Fibroblast of lung (primary cell): ENCODE data around the gene PRIM1. TPM values are rescaled to one million over a fixed set of nuclear protein-coding genes. Genes with fewer than 3 reads are reported as not detected.
A peak's percentile ranks its signal among the peaks of the same experiment; 100 is the strongest.

ENCODE experiments used
- DNase-seq, 2 donors: peaks; one replicate each; pipeline versions ENCODE4 v3.0.0 to v3.0.0-alpha.2; 2010; ENCODE audit warnings: low read depth in 2 of 2
- H2AFZ ChIP-seq: 2 replicates; pipeline ENCODE4 v1.5.1; 2012; ENCODE audit warnings: low read length, control low read depth, inconsistent platforms
- H3K27ac ChIP-seq: 2 replicates; pipeline ENCODE4 v1.5.1; 2011; ENCODE audit warnings: low read length, control low read depth; ENCODE audit not compliant: insufficient read depth
- H3K27me3 ChIP-seq: 2 replicates; pipeline ENCODE4 v1.5.1; 2011; ENCODE audit warnings: mild to moderate bottlenecking, low read length; ENCODE audit not compliant: control insufficient read depth, insufficient read depth
- H3K36me3 ChIP-seq: 2 replicates; pipeline ENCODE4 v1.5.1; 2011; ENCODE audit warnings: low read length; ENCODE audit not compliant: control insufficient read depth, insufficient read depth
- H3K4me1 ChIP-seq: 2 replicates; pipeline ENCODE4 v1.5.1; 2011; ENCODE audit warnings: low read length; ENCODE audit not compliant: control insufficient read depth, insufficient read depth; ENCODE audit errors: extremely low read depth
- H3K4me2 ChIP-seq: 2 replicates; pipeline ENCODE4 v1.5.1; 2011; ENCODE audit warnings: low read length, control low read depth; ENCODE audit not compliant: insufficient read depth; ENCODE audit errors: extremely low read depth
- H3K4me3 ChIP-seq, 4 experiments: fragments of 200-600 bp in 1 of 4; sonication (generic) in 1 of 4; replicated peaks in 1 of 4; 2 replicates each; pipeline ENCODE4 v1.5.1; 2011 to 2016; ENCODE audit warnings: low read length in 4 of 4, low read depth in 3 of 4, mild to moderate bottlenecking in 3 of 4, control low read depth in 2 of 4, inconsistent platforms in 1 of 4, mixed read lengths in 1 of 4; ENCODE audit not compliant: insufficient read depth in 1 of 4; ENCODE audit errors: control extremely low read depth in 1 of 4
- H3K79me2 ChIP-seq: 2 replicates; pipeline ENCODE4 v1.5.1; 2012; ENCODE audit warnings: mild to moderate bottlenecking, low read length, inconsistent platforms; ENCODE audit not compliant: control insufficient read depth, insufficient read depth
- H3K9ac ChIP-seq: 2 replicates; pipeline ENCODE4 v1.5.1; 2011; ENCODE audit warnings: mild to moderate bottlenecking, low read length, control low read depth; ENCODE audit not compliant: insufficient read depth
- H3K9me3 ChIP-seq: 2 replicates; pipeline ENCODE4 v1.5.1; 2012; ENCODE audit warnings: low read depth, low read length; ENCODE audit not compliant: control insufficient read depth, insufficient read depth
- H4K20me1 ChIP-seq: 2 replicates; pipeline ENCODE4 v1.5.1; 2011; ENCODE audit warnings: low read length; ENCODE audit not compliant: control insufficient read depth, insufficient read depth; ENCODE audit errors: extremely low read depth
- CTCF ChIP-seq, 2 donors: IDR thresholded peaks in 1 of 2; conservative IDR thresholded peaks in 1 of 2; 1 replicate in 1 of 2; 2 replicates in 1 of 2; pipeline ENCODE4 v1.5.1; 2011 to 2012; ENCODE audit warnings: low read length in 2 of 2, control low read depth in 1 of 2, inconsistent platforms in 1 of 2, low read depth in 1 of 2, mild to moderate bottlenecking in 1 of 2
- EZH2 ChIP-seq: IDR thresholded peaks from 2 replicates; pipeline ENCODE4 v1.5.1; 2012; ENCODE audit warnings: low read length, control low read depth, mild to moderate bottlenecking; ENCODE audit errors: missing control alignments
- polyA plus RNA-seq, 2 donors: library from polyadenylated mRNA; depleted of rRNA in 1 of 2; stranded (reverse) in 1 of 2; unstranded in 1 of 2; fragments of >200 nt; gene quantifications; 2 replicates each; pipeline ENCODE4 v1.2.1, GENCODE V29; 2011 to 2012; ENCODE audit warnings: missing spikeins in 1 of 2
- total RNA-seq: library from RNA; depleted of rRNA; stranded (reverse); fragments of >200 nt; gene quantifications from 2 replicates; pipeline ENCODE4 v1.2.1, GENCODE V29; 2014

The PRIM1 gene
- total and polyA plus RNA-seq, 2 donors (not counting 1 experiment from before 2014, with no cell fraction given): 6.1 to 7.1 TPM

DNA sequence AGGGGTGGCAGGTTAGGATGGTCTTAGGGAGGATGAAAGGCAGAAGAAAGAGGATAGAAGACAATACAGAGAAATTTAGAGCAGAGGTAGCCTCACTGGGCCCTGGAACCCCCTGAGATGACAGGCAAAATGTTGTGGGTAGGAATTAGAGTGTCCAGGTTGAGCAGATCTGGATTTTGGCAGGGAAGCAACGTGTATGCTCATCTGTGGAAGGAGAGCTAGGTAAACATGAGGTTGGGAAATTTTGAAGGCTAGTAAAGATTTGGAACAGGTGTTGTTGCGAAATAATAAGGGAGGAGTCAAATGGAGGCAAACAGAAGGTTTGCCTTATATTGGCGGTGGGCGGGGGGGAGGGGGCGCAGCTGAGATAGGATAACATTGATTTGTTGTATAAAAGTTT is 16.3 kb upstream of the PRIM1 start:
- Histone ChIP-seq H3K36me3 (no peaks in the 10 kb centered on the region), H3K4me2 (no peak overlapping the region), H3K4me3 (no peak overlapping the region), H2AFZ (no peak overlapping the region), H3K27me3 (no peaks in the 10 kb centered on the region), H3K4me1 (no peaks in the 10 kb centered on the region), H4K20me1 (no peaks in the 10 kb centered on the region), H3K79me2 (no peaks in the 10 kb centered on the region), H3K27ac (no peak overlapping the region), H3K9me3 (no peaks in the 10 kb centered on the region), H3K9ac (no peak overlapping the region)
- no peak for DNase-seq
- no peak for TF ChIP-seq EZH2

DNA sequence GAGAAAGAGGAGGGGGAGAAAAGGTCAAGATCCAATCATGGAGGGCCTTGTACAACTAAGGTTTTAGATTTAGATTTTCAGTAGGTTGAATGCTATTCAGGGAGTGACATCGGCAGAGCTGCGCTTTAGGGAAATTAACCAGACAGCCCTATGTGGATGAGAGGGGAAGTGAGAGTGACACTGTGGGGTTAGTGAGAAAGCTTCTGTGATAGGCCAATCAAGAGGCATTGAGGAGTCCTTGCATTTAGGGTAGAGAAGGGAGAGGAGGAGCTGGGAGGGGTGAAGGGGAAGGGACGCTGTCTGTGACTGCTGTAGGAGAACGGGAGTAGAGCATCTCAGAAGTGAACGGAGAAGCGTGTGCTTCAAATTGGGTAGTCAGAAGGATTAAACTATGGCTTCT is 14.4 kb upstream of the PRIM1 start:
- no peaks in the 10 kb centered on the region for H3K27me3 ChIP-seq
- H3K4me1 ChIP-seq: no peaks in the 10 kb centered on the region
- no peak overlapping the region for H3K27ac ChIP-seq
- no peak for TF ChIP-seq CTCF (conservative IDR thresholded peaks at IDR 0.05 in 1 of 2, IDR thresholded peaks at IDR 0.05 in 1 of 2; ENCODE audit: low read depth in 1 of 2, low read length in 2 of 2)
- TF ChIP-seq EZH2: no peak
- H3K9me3 ChIP-seq: no peaks in the 10 kb centered on the region
- H3K79me2 ChIP-seq: no peaks in the 10 kb centered on the region
- H3K9ac ChIP-seq: no peak overlapping the region
- H3K4me3 ChIP-seq: no peak overlapping the region
- no peak overlapping the region for H3K4me2 ChIP-seq
- H4K20me1 ChIP-seq: no peaks in the 10 kb centered on the region
- H3K36me3 ChIP-seq: no peaks in the 10 kb centered on the region
- no peak overlapping the region for H2AFZ ChIP-seq
- DNase-seq: no peak

DNA sequence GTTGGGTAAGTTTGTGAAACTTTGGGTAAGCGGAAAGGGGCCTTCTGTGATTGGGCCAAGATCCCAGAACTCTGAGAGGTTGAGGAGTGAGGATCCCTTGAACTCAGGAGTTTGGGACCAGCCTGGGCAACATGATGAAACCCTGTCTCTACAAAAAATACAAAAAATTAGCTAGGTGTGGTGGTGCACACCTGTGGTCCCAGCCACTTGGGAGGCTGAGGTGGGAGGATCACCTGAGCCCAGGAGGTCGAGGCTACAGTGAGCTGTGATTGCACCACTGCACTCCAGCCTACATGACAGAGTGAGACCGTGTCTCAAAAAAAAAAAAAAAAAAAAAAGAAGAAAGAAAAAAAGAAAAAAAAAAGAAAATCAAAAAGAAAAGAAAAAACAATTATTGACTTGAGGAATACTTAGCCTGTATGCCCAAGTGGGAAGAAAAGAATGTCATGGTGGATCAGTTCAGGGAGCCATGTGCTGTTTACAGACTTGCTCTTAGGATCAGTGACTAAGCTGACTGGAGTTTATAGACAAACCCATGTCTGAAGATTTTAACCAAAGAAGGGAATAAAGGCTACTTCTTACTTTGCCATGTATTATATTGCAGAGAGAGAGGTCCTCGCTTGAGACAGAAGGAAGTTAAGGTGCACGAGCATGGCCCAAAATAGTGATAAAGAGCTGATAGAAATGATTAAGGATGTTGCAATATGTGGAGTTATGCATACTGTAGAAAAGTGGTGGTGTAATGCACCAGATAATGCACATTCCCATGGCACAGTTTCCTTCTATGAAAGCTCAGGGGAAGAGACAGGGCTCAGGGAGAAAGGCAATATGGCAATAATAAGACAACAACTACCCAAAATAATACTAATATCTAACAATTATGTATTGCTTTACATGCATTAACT is 11.9 kb upstream of the PRIM1 start:
- H2AFZ ChIP-seq: no peak overlapping the region
- H3K4me1 ChIP-seq: no peaks in the 10 kb centered on the region
- no peaks in the 10 kb centered on the region for H3K79me2 ChIP-seq
- DNase-seq: peak; percentile 31 to 66
- H3K4me3 ChIP-seq: no peak overlapping the region
- no peak for TF ChIP-seq CTCF (conservative IDR thresholded peaks at IDR 0.05 in 1 of 2, IDR thresholded peaks at IDR 0.05 in 1 of 2; ENCODE audit: low read depth in 1 of 2, low read length in 2 of 2)
- no peak for TF ChIP-seq EZH2
- H3K27ac ChIP-seq: no peak overlapping the region
- H3K9ac ChIP-seq: no peak overlapping the region
- H3K36me3 ChIP-seq: no peaks in the 10 kb centered on the region
- H3K4me2 ChIP-seq: no peak overlapping the region
- H3K27me3 ChIP-seq: no peaks in the 10 kb centered on the region
- H4K20me1 ChIP-seq: no peaks in the 10 kb centered on the region
- H3K9me3 ChIP-seq: no peaks in the 10 kb centered on the region
